Amniotic stem cell (primary cell): ENCODE measurements around the gene RNU1-4.
"Not testable (repeated sequence)": the region's sequence is repeated elsewhere in the genome, so short reads cannot be mapped to it uniquely, and the experiment has no call there.

Experiments
- DNase-seq: peaks from one replicate; lab custom pipeline; 2025; lab: John Stamatoyannopoulos, UW

Gene RNU1-4

GRCh38 chr1:16728243-16728949 is 11.9 kb upstream of the RNU1-4 start:
- not testable (repeated sequence) for DNase-seq

- not testable (repeated sequence) for DNase-seq
Observed at GRCh38 chr1:16732254-16732896, 7.9 kb upstream of the RNU1-4 start.

- DNase-seq = not testable (repeated sequence)
Observed at GRCh38 chr1:16741230-16741629, 914 bp downstream of the RNU1-4 start.

GRCh38 chr1:16747660-16748059 is 7.3 kb downstream of the RNU1-4 start:
- DNase-seq = not testable (repeated sequence)

GRCh38 chr1:16748710-16749109 is 8.4 kb downstream of the RNU1-4 start:
- not testable (repeated sequence) for DNase-seq

- not testable (repeated sequence) for DNase-seq
Observed at GRCh38 chr1:16749910-16750888, 9.9 kb downstream of the RNU1-4 start.

- not testable (repeated sequence) for DNase-seq
Observed at GRCh38 chr1:16752770-16753169, 12.5 kb downstream of the RNU1-4 start.

GRCh38 chr1:16755385-16755784 is 15.1 kb downstream of the RNU1-4 start:
- DNase-seq = not testable (repeated sequence)

GRCh38 chr1:16755932-16756331 is 15.6 kb downstream of the RNU1-4 start:
- not testable (repeated sequence) for DNase-seq

- DNase-seq = not testable (repeated sequence)
Observed at GRCh38 chr1:16757574-16757973, 17.3 kb downstream of the RNU1-4 start.

GRCh38 chr1:16758060-16758459 is 17.7 kb downstream of the RNU1-4 start:
- not testable (repeated sequence) for DNase-seq

GRCh38 chr1:16759041-16759493 is 18.8 kb downstream of the RNU1-4 start:
- not testable (repeated sequence) for DNase-seq

- DNase-seq = not testable (repeated sequence)
Observed at GRCh38 chr1:16759650-16760455, 19.5 kb downstream of the RNU1-4 start.

GRCh38 chr1:16760456-16760765 is 20.1 kb downstream of the RNU1-4 start:
- not testable (repeated sequence) for DNase-seq

GRCh38 chr1:16760801-16761200 is 20.5 kb downstream of the RNU1-4 start:
- not testable (repeated sequence) for DNase-seq

- DNase-seq = not testable (repeated sequence)
Observed at GRCh38 chr1:16764248-16764819, 24.0 kb downstream of the RNU1-4 start.

- DNase-seq = not testable (repeated sequence)
Observed at GRCh38 chr1:16764820-16765655, 24.7 kb downstream of the RNU1-4 start.

- DNase-seq = not testable (repeated sequence)
Observed at GRCh38 chr1:16765731-16766605, 25.7 kb downstream of the RNU1-4 start.

- not testable (repeated sequence) for DNase-seq
Observed at GRCh38 chr1:16766689-16767256, 26.5 kb downstream of the RNU1-4 start.
